Liver (tissue), 9 donors: ENCODE results near the gene SERPIND1. TPM values are rescaled to one million over a fixed set of nuclear protein-coding genes. Genes with fewer than 3 reads are reported as not detected.

Source experiments
- DNase-seq: peaks from one replicate; pipeline ENCODE4 v3.0.0-alpha.2; 2017; ENCODE audit warnings: low spot score
- H3K27ac ChIP-seq, 2 donors: one replicate each; pipeline ENCODE4 v1.7.0; 2013; ENCODE audit warnings: inconsistent platforms in 2 of 2, low read length in 2 of 2, control low read depth in 1 of 2, low read depth in 1 of 2, mild to moderate bottlenecking in 1 of 2
- H3K27me3 ChIP-seq, 4 donors: one replicate each; pipeline versions ENCODE4 v1.6.1 to v1.7.0; 2013; ENCODE audit warnings: low read length in 3 of 4, inconsistent platforms in 1 of 4, mild to moderate bottlenecking in 1 of 4, moderate library complexity in 1 of 4; ENCODE audit not compliant: control insufficient read depth in 4 of 4, insufficient read depth in 4 of 4
- H3K36me3 ChIP-seq, 4 donors: one replicate each; pipeline versions ENCODE4 v1.6.1 to v1.7.0; 2013; ENCODE audit warnings: low read length in 3 of 4, mild to moderate bottlenecking in 3 of 4, low read depth in 1 of 4, moderate library complexity in 1 of 4; ENCODE audit not compliant: control insufficient read depth in 4 of 4, insufficient read depth in 3 of 4
- H3K4me1 ChIP-seq, 4 donors: one replicate each; pipeline versions ENCODE4 v1.6.1 to v1.7.0; 2013; ENCODE audit warnings: low read length in 3 of 4, mild to moderate bottlenecking in 3 of 4, moderate library complexity in 1 of 4; ENCODE audit not compliant: control insufficient read depth in 4 of 4, insufficient read depth in 4 of 4
- H3K4me3 ChIP-seq, 3 donors: one replicate each; pipeline versions ENCODE4 v1.6.1 to v1.7.0; 2013; ENCODE audit warnings: low read length in 3 of 3, control low read depth in 1 of 3, low read depth in 1 of 3, mild to moderate bottlenecking in 1 of 3
- H3K9ac ChIP-seq, 2 donors: one replicate each; pipeline ENCODE4 v1.7.0; 2013; ENCODE audit warnings: low read length in 2 of 2, mild to moderate bottlenecking in 2 of 2, moderate library complexity in 2 of 2, control low read depth in 1 of 2, low read depth in 1 of 2
- H3K9me3 ChIP-seq, 4 donors: one replicate each; pipeline versions ENCODE4 v1.6.1 to v1.7.0; 2013; ENCODE audit warnings: low read length in 3 of 4; ENCODE audit not compliant: control insufficient read depth in 4 of 4
- ATF3 ChIP-seq: IDR thresholded peaks from 2 replicates; pipeline ENCODE4 v1.6.1; 2016; ENCODE audit warnings: antibody characterized with exemption
- CTCF ChIP-seq: fragments of 150-350 bp; IDR thresholded peaks from 2 replicates; pipeline ENCODE4 v1.5.1; 2017; ENCODE audit warnings: improper control_type of control experiment, low read depth, low read length; ENCODE audit not compliant: missing input control
- FOXA1 ChIP-seq: IDR thresholded peaks from 2 replicates; pipeline ENCODE4 v1.6.1; 2016; ENCODE audit warnings: antibody characterized with exemption
- FOXA2 ChIP-seq: IDR thresholded peaks from 2 replicates; pipeline ENCODE4 v1.6.1; 2016; ENCODE audit warnings: antibody characterized with exemption
- GABPA ChIP-seq, 2 donors: IDR thresholded peaks in 1 of 2; conservative IDR thresholded peaks in 1 of 2; 2 replicates each; pipeline ENCODE4 v1.6.1; 2016; ENCODE audit warnings: antibody characterized with exemption in 2 of 2, mild to moderate bottlenecking in 1 of 2, moderate library complexity in 1 of 2
- HNF4G ChIP-seq: IDR thresholded peaks from 2 replicates; pipeline ENCODE4 v1.6.1; 2016; ENCODE audit warnings: antibody characterized with exemption
- JUND ChIP-seq, 2 donors: IDR thresholded peaks; 2 replicates each; pipeline ENCODE4 v1.6.1; 2016; ENCODE audit warnings: antibody characterized with exemption in 2 of 2
- MAX ChIP-seq: IDR thresholded peaks from 2 replicates; pipeline ENCODE4 v1.6.1; 2016; ENCODE audit warnings: antibody characterized with exemption
- NR2F2 ChIP-seq: IDR thresholded peaks from 2 replicates; pipeline ENCODE4 v1.6.1; 2016; ENCODE audit warnings: antibody characterized with exemption
- REST ChIP-seq: IDR thresholded peaks from 2 replicates; pipeline ENCODE4 v1.6.1; 2016; ENCODE audit warnings: antibody characterized with exemption, mild to moderate bottlenecking
- RXRA ChIP-seq, 2 donors: IDR thresholded peaks; 2 replicates each; pipeline ENCODE4 v1.6.1; 2017 to 2018; ENCODE audit warnings: antibody characterized with exemption in 2 of 2, mild to moderate bottlenecking in 1 of 2
- TAF1 ChIP-seq: conservative IDR thresholded peaks from 2 replicates; pipeline ENCODE4 v1.6.1; 2016; ENCODE audit warnings: antibody characterized with exemption, mild to moderate bottlenecking
- WGBS: extraction: QIAGEN DNeasy Blood & Tissue Kit; methylation state at CpG from one replicate; pipeline ENCODE4 v1.1.7; 2013; 5-methylcytosine and 5-hydroxymethylcytosine counted together
- polyA plus RNA-seq, 2 donors: library from polyadenylated mRNA; stranded (reverse) in 1 of 2; unstranded in 1 of 2; fragments of 200-250 nt in 1 of 2; fragments of >200 nt in 1 of 2; fragmentation: Nextera tagmentation in 1 of 2; extraction: Ambion mirVana in 1 of 2; gene quantifications; one replicate each; pipeline versions ENCODE4 v1.2.1 to v1.2.3, GENCODE V29; 2013 to 2015
- total RNA-seq, 2 donors: library from RNA; depleted of rRNA; stranded (reverse); fragments of >200 nt; gene quantifications; one replicate each; pipeline ENCODE4 v1.2.3, GENCODE V29; 2014
- donor health status: healthy.
- donor health status: healthy.
- donor health status: healthy.
- donor health status: healthy.
- donor health status: healthy.

SERPIND1 gene
- total and polyA plus RNA-seq, 4 donors = 117 to 176 (median 170) TPM

GRCh38 chr22:20764729-20765128 lies 9.2 kb upstream of the SERPIND1 start:
- no peak for TF ChIP-seq TAF1
- TF ChIP-seq RXRA (IDR thresholded peaks at IDR 0.05) = no peak
- no peak for TF ChIP-seq GABPA (IDR thresholded peaks at IDR 0.05 in 1 of 2, conservative IDR thresholded peaks at IDR 0.05 in 1 of 2)
- TF ChIP-seq FOXA1 = no peak
- no peak for TF ChIP-seq REST
- no peak for TF ChIP-seq ATF3
- no peak for TF ChIP-seq MAX
- no peak for TF ChIP-seq HNF4G
- TF ChIP-seq NR2F2 = no peak
- no peak for TF ChIP-seq JUND (IDR thresholded peaks at IDR 0.05)
- no peak for TF ChIP-seq CTCF
- WGBS = 95% methylated on average over 10 of the region's 10 CpGs
- Histone ChIP-seq H3K27ac (no peak overlapping the region), H3K9ac (no peak overlapping the region), H3K4me3 (no peak overlapping the region), H3K4me1 (no peaks in the 10 kb centered on the region), H3K27me3 (no peaks in the 10 kb centered on the region), H3K9me3 (no peaks in the 10 kb centered on the region), H3K36me3 (peaks cover 0 to 32% (median 22%) of the 10 kb centered on the region in 4 donors)
- no peak for DNase-seq

GRCh38 chr22:20765938-20766337 lies 8.0 kb upstream of the SERPIND1 start:
- no peak for DNase-seq
- TF ChIP-seq HNF4G (no peak), ATF3 (no peak), FOXA2 (no peak), REST (no peak), TAF1 (no peak), FOXA1 (no peak), RXRA (IDR thresholded peaks at IDR 0.05) (no peak)
- Histone ChIP-seq H3K9ac (no peak overlapping the region), H3K4me3 (no peak overlapping the region), H3K27me3 (no peaks in the 10 kb centered on the region), H3K27ac (no peak overlapping the region), H3K4me1 (peaks cover 0 to 3% (median 2%) of the 10 kb centered on the region in 4 donors), H3K36me3 (peaks cover 0 to 29% (median 18%) of the 10 kb centered on the region in 4 donors), H3K9me3 (no peaks in the 10 kb centered on the region)
- 81% methylated on average over 2 of the region's 2 CpGs for WGBS
